ENCODE results near the gene ACIN1.
"Not testable (repeated sequence)": the region's sequence is repeated elsewhere in the genome, so short reads cannot be mapped to it uniquely, and the experiment has no call there.

The ACIN1 gene

GRCh38 chr14:23015618-23016017 lies 79.3 kb downstream of the ACIN1 start:
- DNase-seq (ENCODE audit: low read depth) = no peak

DNA sequence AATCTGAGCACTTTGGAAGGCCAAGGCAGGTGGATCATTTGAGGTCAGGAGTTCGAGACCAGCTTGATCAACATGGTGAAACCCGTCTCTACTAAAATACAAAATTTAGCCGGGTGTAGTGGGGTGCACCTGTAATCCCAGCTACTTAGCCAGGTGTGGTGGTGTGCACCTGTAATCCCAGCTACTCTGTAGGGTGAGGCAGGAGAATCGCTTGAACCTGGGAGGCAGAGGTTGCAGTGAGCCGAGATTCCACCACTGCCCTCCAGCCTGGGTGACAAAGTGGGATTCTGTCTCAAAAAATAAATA lies 81.2 kb downstream of the ACIN1 start:
- not testable (repeated sequence) for DNase-seq (ENCODE audit: low read depth)

DNA sequence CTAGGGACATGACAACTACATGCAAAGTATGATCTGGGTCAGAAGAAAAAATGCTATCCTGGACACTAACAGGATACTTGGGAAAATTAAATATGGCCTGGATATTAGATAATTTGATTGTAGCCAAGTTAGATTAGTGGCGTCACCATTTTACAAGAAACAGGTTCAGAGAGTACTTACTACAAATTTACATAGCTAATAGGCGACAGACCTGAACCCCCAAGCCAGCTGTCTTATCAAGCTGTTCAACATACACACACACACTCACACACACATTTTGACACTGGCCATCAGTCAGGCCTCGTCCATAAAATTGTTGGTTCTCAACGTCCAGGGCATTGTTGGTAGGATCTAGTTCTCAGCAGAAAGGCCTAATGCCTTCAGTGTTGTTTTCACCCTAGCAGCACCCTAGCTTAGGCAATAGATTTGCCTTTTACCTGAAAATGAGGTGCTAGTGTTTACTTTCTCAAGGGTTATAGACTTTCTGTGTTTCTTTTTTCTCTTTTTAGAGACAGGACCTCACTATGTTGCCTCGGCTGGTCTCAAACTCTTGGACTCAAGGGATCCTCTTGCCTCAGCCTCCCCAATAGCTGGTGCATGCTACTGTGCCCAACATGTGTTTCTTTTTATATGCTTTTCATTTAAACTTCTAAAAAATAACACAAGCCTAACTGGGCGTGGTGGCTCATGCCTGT lies 81.7 kb downstream of the ACIN1 start:
- no peak for DNase-seq (ENCODE audit: low read depth)

DNA sequence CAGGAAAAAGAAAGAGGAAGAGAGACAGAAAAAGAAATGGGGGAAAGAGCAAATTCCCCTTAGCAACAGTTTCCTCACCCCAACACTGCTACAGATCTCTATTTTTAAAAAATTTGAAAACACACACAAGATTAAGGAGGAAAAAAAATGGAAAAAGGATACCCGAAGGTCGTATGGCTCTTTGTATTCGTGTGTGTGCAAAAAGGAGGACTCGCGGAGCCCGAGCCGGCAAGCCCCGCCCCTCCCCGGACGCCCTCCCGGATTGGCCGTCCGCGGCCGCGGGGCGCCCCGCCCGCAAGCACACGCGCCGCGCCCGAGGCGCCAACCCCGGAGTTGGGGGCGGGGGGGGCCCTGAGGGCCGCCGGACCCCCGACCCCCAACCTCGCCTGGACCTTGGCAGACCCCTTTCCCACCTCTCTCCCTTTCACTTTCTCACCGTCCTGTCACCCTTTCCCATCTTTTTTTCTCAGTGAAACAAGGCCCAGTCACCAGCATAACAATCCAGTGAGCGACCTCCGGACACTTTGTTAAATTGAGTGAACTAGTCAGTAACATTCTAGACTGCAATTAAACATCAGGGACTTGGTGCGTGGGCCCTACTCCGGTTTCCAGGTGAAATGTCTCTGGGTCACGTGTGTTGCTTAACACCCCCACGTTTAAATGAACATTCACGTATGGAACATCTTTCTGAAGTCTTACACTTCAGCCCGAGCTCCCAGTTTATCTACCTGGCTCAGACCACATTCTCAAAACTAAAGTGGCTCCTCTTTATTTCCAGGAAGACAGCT lies 84.8 kb downstream of the ACIN1 start, which contains the start of gene C14orf93:
C14orf93 (minus strand) TSS at position 205 of the 788 bp plus-strand sequence. CDS start 11,120 bp downstream, outside the sequence.
- peak; percentile 71 for DNase-seq (ENCODE audit: low read depth)

DNA sequence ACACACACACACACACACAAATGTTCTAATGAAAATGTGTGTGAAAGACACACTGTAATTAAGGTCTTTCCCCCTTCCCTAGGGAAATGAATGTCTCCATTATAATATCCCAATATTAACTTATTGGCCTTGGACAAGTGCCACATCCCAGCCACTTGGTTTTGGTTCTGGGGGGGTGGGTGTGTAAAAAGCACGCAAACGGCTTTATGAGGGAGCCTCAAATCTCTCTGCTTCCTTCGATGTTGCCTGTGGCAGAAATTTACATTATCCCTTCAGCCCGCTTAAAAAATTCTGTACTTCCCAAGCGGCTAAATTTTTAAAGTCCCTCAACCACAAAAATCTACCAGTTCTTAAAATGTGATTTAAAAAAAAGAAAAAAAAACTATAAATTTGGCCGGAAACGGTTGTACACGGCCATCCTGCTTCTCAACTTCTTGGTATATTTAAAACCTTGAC lies 85.4 kb downstream of the ACIN1 start:
- DNase-seq (ENCODE audit: low read depth) = no peak

DNA sequence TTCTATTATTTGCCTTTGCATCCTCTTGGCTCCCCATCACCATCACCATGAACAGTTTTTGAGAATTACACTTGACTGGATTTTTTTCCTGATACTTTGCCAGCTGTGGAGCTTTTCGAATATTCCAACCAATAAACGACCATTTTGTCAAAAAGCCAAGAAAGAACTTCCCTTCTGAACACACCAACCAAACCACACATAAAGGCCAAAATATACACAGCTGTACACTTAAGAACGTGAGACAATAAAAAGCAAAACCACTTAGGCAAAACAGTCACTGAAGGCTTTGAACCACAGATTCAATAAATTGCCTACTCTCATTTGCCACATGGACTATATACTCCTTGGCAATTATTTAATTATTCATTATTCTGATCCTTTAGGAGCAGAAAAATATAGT lies 86.1 kb downstream of the ACIN1 start:
- no peak for DNase-seq (ENCODE audit: low read depth)

All from T follicular helper cell (primary cell).